M059J (cell line): ENCODE measurements around the gene OR1D5. TPM values are rescaled to one million over a fixed set of nuclear protein-coding genes. Genes with fewer than 3 reads are reported as not detected.
"Not testable (repeated sequence)": the region's sequence is repeated elsewhere in the genome, so short reads cannot be mapped to it uniquely, and the experiment has no call there.

Experiments used
- DNase-seq: peaks from one replicate; pipeline ENCODE4 v3.0.0-alpha.2; 2012; ENCODE audit warnings: low read depth
- total RNA-seq: library from RNA; depleted of rRNA; stranded (reverse); fragments of >200 nt; shearing (Covaris generic); gene quantifications from 2 replicates; pipeline ENCODE4 v1.2.3, GENCODE V29; 2014; rRNA removed

Gene OR1D5, protein sequence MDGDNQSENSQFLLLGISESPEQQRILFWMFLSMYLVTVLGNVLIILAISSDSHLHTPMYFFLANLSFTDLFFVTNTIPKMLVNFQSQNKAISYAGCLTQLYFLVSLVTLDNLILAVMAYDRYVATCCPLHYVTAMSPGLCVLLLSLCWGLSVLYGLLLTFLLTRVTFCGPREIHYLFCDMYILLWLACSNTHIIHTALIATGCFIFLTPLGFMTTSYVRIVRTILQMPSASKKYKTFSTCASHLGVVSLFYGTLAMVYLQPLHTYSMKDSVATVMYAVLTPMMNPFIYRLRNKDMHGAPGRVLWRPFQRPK
- total RNA-seq: not detected in 2 replicates

DNA sequence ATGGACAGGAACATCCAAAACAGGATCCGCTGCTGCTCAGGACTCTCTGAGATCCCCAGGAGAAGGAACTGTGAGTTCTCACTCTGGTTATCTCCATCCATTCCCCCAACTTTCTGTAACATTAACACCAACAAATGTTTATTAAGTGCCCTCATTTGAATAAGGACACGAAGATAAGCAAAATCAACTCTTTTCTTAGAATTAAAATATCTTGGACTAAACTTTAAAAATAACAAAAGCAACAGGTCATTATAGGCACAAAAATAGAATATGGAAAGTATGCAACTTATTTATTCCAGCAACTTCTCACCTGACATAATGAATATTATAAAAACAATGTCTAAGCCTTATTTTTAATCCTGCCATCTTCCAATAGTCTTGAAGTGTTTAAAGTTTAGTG lies at the start of gene OR1D5:
Gene OR1D5 (minus strand): TSS at position 101 of the 400 bp plus-strand sequence. CDS start 0 bp downstream, at position 101.
- DNase-seq: not testable (repeated sequence)

DNA sequence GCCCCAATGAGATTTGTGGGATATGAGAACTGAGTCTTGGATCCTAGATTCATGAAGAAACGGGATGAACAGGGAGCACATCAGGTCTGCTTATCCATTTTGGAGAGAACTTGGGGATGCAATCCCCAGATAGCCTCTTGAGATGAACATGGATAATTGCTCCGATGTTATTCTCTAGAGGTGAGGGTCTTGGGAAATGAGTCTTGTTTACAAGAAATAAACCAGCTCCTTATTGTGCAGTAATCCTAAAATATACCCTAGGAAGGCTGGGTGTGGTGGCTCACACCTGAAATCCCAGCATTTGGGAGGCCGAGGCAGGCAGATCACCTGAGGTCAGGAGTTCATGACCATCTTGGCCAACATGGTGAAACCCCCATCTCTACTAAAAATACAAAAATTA lies 40.9 kb upstream of the OR1D5 start, which contains the start of gene OR1D2:
Gene OR1D2 (minus strand): TSS at position 101 of the 400 bp plus-strand sequence. CDS start 11,426 bp downstream, outside the sequence.
- no peak for DNase-seq

DNA sequence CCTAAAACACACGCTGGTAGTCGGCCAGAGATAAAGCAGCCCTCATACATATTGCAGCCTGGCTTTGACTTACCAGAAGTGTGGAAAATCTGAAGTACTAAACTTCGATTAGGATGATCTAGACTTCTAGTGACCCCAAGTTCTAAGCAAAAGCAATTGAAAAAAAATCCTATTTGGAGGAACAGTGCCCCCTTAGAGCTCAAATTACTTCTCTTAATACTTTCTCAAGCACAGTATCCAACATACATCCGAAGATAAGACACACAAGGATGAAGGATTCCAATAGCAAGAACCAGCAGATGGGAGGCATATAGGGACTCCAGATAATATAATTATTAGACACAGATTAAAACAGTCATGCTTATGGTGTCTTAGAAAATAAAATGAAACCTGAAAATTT lies 10.4 kb upstream of the OR1D5 start:
- DNase-seq: not testable (repeated sequence)

DNA sequence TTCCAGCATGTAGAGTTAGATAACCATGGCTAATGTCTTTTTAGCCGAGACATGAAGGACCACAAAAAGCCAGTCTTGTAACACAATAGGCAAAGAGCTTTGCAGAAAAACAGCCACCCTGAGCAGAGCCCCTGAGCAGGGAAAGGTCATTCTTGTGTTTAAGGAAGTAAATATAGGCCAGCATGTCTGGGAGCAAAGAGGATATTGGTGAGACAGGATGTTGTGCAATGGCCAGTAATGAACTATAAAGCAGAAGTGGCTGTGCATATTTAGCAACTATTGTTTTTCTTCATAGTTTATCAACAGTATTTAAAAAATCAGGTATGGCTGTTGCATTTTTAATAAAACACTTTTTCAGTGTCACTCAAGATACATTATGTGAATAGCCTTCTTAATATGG lies 1.8 kb upstream of the OR1D5 start:
- DNase-seq: not testable (repeated sequence)

DNA sequence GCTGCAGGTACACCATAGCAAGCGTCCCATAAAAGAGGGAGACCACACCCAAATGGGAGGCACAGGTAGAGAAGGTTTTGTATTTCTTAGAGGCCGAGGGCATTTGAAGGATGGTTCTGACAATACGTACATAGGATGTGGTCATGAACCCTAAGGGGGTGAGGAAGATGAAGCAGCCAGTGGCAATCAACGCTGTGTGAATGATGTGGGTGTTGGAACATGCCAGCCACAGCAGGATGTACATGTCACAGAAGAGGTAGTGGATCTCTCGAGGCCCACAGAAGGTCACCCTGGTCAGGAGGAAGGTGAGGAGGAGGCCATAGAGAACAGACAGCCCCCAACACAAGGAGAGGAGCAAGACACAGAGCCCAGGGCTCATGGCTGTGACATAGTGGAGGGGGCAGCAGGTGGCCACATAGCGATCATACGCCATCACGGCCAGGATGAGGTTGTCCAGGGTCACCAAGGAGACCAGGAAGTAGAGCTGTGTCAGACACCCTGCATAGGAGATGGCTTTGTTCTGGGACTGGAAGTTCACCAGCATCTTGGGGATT lies 506 bp downstream of the OR1D5 start:
- not testable (repeated sequence) for DNase-seq

DNA sequence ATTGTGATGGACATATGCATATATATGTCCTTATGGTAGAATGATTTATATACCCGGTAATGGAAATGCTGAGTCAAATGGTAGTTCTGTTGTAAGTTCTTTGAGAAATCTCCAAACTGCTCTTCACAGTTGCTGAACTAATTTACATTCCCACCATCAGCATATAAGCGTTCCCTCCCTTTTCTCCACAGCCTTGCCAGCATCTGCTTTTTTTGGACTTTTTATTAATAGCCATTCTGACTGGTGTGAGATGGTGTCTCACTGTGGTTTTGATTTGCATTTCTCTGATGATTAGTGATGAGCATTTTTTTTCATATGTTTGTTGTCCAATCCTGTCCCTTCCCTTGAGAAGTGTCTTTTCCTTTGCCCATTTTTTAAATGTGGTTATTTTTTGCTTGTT lies 8.5 kb downstream of the OR1D5 start:
- not testable (repeated sequence) for DNase-seq

DNA sequence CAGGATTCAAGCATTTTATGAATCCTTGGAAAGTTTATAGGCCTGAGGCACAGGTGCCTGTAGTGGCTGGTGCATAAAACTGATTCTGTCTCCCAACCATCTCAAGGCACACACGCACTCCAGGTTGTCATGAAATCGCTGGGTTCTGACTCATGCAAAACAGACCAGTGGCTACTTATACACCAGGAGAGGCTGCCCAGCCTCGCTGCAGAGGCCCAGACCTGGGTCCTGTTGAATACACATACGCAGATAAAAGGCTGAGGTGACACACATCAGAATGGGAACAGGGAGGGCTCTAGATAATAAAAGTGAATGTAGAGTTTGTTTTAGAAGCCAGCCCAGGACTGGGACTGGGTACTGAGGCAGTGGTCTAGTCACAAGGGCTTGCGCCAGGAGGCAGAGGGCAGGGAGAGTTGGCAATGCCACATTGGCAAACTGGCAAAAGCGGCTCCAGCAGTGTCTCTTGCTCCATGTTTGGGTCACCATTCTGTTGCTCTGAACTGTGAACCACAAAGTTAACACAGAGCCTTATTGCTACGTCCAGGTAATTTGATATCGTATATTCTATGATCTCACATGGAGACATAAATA lies 13.6 kb downstream of the OR1D5 start:
- peak; percentile 62 for DNase-seq

DNA sequence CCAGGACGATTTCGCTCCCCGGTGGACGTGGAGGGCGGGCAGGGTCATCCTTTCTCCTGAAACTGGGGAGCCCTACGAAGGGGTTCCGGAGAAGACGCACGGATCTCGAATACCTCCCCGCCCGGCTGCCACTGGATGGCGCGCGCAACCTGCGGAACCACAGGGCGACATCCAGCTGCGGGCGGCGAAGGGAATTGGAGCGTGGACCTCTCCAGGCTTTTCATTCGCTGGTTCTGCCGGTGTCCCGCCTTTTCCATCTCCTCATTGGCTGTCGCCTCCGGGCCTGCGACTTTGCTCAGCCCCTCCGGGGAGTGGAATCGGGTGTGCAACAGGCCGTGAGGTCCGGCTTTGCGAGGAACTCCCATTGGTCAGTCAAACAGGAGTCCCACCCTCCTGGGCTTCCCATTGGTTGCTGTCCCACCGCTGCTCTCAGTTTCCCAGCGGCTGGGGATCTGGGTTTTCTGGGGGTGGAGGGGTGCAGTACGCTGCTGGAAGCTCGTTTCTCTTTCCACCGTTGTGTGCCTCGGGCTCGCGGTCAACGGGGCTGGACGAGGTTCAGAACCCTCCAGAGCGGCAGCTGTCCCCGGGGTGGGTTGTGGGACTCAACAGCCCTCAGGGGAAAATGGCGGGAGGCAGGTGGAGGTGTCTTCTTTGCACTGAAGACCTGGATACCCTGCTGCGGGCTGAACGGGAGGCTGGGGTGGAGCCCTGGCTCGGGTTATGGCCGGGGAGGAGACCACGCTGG lies 14.5 kb downstream of the OR1D5 start:
- peak; percentile 97 for DNase-seq

DNA sequence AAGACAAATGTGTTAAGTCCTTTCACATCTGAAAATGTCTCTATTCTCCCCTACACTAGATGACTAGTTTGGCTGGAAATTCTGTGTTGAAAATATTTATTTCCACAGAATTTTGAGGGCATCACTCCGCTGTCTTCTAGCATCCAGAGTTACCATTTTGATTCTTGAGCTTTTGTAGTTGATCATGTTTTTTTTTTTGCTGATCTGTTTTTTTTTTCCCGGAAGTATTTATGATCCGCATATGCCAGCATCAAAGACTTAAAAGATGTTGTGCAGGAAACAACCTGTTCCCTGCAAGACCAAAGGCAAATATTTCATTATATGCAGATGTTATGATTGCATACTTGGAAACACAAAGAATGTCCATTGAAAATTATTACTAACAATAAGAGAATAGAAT lies 16.7 kb downstream of the OR1D5 start:
- DNase-seq: no peak

DNA sequence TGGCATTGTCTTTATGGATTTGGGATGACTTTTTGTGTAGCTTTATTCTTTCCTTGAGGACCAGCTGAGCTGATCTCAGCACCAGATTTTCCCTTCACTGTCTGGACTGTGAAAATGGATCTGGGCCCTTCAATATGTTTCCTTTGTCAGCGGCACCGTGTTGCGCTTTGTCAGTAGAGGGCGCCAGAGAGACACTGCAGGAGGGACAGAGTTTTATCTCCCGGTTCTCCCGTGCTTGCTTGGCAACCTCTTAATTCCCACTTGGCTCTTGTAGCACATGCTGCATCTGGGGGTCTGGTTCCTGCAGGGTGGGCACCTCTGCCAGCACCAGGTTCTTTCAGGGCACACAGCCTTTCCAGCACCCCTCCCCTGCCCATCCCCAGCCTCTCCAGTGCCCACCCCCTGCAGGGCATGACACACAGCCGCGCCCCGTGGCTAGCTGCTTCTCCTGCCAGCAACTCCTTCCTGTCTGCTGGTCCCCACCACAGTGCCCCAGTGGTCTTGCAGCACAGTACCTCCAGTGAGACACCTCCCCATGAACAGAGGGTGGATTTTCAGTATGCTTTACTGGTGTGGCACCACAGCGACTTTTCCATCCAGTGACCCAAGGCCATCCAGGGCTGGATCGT lies 19.6 kb downstream of the OR1D5 start:
- no peak for DNase-seq

DNA sequence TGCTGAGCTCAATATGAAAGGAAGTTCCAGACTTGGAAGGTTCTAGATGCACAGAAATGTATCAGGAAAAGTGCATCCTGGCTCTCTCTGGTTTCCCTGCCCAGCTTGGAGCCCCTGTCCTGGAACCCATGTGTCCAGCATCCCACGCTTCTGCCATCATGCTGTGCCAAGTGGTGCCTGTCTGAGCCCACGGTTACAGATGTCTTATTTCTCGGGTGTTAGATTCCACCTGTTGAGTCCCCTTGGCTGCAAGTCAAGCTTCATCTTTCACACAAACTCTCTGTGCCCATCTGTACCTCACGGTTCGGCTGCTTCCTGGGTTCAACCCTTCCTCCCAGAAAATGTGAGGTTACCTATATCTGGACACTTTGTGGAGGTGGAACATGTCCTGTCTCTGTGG lies 22.5 kb downstream of the OR1D5 start:
- DNase-seq: no peak

DNA sequence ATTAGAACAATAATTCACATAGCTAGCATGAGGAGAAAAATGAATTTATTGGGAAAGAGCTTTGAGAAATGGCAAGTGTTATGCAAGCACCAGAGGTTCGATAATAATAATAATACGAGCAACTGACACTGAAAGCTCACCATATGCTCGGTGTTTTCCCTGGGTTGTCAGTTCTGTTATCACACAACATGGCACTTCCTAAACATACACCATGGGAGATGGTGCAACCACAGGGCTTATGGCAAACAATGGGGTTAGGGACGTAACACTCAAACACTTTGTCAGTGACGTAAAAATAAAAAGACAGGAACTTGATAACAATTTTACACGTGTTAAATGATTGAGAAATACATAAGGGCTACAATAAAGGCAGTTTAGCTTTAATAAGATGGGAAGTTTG lies 23.7 kb downstream of the OR1D5 start:
- DNase-seq: no peak

DNA sequence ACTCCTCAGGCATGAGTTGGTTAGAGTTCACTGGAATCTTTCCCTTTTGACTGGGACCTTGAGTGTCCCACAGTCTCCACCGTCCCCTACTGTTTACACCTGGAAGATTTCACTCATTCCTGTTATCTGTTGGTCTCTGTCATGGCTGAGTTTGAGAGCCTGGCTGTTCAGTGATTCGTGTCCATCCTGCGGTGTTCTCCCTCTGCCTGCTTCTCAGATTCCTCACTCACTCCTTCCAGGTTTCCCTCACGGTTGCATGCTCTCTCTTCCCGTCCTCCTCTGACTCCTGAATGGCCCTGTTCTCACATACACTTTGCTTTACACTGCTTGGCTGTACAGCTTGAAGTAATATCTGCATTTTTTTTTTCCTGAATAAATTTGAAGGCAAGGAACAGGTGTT lies 24.5 kb downstream of the OR1D5 start:
- no peak for DNase-seq

DNA sequence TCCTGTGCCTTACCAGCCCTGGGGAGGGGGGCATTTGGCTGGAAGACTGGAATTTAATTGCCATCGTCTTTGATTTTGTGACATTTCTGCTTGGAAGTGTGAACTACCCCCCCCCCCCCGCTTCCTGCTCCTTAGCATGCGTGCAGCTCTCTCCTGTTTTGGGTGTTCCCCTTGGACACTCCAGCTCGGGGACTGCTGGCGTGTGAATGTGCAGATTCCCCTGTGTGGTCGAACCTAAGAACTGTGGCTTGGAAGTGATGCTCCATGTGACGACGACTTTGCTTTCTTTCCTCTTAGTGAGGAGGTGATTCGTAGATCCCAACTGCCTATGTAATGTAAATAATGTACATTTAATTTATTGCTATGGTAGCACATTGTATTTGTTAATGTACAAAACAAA lies 26.1 kb downstream of the OR1D5 start:
- no peak for DNase-seq

DNA sequence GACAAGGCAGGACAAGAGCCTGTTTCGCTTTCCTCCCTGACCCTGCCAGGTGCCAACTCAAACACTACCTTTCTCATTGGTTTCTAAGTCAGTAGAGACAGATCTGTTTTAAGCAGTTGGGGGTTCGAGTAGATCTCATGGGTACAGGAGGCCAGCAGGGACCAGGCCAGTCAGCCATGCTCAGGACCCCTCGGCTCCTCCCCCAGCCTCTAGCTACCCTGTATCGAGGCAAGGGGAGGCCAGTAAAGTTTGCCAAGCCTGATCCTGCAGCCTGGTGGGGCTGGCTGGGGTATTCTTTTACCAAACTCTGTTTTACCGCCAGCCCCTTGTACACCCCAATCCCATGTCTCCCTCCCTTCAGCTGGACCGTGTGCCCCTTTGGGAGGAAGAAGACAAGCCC lies 26.6 kb downstream of the OR1D5 start:
- no peak for DNase-seq

DNA sequence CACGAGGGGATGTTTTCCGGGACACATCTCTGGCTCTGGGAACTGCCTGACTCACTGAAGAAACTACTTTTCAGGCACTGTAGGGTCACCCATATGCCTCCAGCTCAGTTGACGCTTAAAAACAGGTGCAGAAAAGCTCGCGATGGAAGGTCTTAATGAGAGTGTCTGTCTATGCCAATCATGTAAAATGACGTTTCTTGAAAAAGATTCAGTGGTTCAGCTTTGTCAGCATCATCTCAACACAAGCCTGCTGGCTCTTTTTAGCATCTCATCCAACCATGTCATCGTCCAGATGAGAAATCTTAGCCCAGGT lies 27.5 kb downstream of the OR1D5 start:
- no peak for DNase-seq

DNA sequence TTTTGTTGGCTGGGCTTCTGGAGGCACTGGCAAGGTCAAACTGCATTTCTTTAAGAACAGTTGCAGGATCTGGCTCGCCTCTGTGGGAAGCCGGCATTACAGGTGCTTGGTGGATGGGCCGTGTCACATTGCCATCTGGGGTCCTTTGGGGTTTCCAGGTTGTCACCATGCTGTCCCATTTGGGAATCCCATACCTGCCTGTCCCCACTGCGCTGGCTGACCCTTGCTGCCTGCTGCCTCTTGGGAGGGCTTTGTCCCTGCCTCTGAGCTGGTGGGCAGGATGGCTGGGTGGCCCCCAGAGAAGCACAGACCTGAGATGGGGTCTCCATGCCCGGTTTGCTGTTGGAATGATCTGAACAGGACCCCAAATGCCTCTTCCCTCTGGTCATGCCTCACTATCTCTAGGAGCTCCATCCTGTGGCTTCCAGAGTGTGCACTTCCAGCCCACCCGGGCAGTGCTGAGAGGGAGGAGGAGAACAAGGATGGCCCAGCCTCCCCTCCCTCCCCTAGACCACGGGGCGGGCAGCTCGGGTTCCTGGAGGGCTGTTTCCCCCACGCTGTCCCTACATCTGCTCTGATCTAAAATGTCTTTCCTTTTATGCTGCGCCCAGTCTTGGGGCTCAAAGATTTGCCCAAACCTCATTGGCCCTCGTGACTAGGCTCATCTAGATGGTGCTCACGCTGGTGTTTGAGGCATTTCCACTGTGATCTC lies 28.0 kb downstream of the OR1D5 start:
- no peak for DNase-seq

DNA sequence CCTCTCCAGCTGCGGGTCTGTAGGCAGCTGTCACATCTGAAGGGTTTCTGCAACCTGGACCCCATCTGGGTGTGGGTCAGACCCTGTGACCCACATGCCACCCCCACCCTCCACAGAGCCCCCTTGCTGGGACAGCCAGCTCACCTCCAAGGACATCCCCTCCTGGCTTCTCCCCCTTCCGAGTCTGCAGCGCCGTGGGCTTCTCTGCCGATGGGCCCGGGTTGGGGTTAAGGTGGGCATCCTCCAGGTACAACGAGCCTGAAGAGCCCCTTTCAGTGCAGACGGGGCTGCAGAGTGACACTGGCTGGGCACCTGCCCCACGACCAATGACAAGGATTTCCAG lies 28.9 kb downstream of the OR1D5 start:
- DNase-seq: no peak

DNA sequence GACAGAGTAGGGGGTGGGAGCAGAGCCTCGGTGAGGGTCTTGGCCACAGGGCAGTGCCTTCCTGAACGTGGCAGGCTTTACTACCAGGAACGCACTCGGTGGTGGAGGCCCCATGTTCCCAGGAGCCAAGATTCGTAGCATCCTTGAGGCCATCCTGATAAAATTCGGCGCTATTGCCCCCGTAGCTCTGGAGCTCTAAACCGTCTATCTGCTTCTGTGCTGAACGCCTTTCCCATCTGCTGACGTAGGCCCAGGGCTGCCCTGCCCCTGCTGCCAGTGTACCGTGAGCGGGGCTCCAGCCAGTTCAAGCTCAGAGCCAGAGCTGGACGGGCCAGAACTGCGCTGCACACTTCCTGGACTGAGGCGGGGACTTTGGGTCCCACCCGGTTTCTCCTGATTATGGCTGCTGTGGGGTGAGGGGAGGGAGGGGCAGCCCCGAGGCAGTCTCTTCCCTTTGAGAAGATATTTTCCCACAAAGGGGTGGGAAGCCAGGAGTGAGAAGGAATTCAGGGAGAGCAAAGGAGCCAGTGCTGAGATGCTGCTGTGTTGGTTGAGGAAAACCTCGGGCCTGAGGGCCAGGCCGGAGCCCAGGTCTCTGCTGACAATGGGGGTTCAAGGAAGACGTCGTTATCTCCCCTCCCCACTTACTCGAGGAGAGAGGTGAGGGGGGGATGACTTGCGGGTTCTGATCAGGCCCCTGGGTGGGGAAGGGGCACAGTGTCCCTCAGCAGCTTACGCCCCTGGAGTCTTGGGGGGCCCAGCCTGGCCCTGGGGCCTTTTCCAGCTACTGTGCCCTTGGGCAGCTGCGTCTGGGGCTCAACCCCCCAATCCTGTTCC lies 29.4 kb downstream of the OR1D5 start:
- no peak for DNase-seq

DNA sequence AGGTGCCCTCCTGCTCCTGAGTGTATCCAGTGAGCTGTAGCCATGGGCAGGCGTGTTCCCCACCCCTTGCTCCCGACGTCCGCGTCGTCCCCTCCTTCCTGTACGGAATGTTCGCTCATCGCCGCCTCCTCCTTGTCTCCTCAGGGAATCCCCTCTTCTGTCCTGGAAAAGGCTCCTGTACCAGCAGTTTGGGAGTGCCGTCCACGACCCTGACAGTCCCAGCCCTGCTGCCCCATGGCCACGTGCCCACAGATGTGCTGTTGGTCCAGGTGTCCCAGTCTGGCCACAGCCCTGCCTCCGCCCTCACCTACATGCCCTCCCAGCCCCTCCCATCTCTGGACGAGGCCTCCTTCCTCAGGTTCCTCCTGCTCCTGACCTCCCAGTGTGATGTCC lies 30.2 kb downstream of the OR1D5 start:
- DNase-seq: no peak
